HL-60 (cell line): Measurements from ENCODE around the gene ZNF808.

Experiments
- POLR2AphosphoS5 ChIP-seq: IDR thresholded peaks from 2 replicates; pipeline ENCODE4 v1.6.1; 2012; ENCODE audit warnings: low read depth
- TF ChIP-seq, protein P1 (sequence below): IDR thresholded peaks from one replicate; pipeline ENCODE4 v1.5.1; 2011; ENCODE audit warnings: low read length, control low read depth, inconsistent platforms; ENCODE audit not compliant: insufficient read depth
- TF ChIP-seq, protein P2 (sequence below): IDR thresholded peaks from 2 replicates; pipeline ENCODE4 v1.6.1; 2012; ENCODE audit warnings: low read depth; ENCODE audit not compliant: insufficient replicate concordance

DNA sequence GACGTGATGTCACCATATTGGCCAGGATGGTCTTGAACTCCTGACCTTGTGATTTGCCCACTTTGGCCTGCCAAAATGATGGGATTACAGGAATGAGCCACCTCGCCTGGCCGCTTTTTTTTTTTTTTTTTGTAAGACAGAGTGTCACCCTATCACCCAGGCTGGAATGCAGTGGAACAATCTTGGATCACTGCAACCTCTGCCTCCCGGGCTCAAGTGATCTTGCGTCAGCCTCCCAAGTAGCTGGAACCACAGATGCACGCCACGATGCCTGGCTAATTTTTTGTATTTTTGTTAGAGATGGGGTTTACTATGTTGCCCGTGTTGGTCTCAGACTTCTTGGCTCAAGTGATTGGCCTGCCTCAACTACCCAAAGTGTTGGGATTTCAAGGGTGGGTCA, 28.9 kb upstream of the ZNF808 start:
- TF ChIP-seq, protein P1, sequence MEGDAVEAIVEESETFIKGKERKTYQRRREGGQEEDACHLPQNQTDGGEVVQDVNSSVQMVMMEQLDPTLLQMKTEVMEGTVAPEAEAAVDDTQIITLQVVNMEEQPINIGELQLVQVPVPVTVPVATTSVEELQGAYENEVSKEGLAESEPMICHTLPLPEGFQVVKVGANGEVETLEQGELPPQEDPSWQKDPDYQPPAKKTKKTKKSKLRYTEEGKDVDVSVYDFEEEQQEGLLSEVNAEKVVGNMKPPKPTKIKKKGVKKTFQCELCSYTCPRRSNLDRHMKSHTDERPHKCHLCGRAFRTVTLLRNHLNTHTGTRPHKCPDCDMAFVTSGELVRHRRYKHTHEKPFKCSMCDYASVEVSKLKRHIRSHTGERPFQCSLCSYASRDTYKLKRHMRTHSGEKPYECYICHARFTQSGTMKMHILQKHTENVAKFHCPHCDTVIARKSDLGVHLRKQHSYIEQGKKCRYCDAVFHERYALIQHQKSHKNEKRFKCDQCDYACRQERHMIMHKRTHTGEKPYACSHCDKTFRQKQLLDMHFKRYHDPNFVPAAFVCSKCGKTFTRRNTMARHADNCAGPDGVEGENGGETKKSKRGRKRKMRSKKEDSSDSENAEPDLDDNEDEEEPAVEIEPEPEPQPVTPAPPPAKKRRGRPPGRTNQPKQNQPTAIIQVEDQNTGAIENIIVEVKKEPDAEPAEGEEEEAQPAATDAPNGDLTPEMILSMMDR: no peak
- TF ChIP-seq, protein P2, sequence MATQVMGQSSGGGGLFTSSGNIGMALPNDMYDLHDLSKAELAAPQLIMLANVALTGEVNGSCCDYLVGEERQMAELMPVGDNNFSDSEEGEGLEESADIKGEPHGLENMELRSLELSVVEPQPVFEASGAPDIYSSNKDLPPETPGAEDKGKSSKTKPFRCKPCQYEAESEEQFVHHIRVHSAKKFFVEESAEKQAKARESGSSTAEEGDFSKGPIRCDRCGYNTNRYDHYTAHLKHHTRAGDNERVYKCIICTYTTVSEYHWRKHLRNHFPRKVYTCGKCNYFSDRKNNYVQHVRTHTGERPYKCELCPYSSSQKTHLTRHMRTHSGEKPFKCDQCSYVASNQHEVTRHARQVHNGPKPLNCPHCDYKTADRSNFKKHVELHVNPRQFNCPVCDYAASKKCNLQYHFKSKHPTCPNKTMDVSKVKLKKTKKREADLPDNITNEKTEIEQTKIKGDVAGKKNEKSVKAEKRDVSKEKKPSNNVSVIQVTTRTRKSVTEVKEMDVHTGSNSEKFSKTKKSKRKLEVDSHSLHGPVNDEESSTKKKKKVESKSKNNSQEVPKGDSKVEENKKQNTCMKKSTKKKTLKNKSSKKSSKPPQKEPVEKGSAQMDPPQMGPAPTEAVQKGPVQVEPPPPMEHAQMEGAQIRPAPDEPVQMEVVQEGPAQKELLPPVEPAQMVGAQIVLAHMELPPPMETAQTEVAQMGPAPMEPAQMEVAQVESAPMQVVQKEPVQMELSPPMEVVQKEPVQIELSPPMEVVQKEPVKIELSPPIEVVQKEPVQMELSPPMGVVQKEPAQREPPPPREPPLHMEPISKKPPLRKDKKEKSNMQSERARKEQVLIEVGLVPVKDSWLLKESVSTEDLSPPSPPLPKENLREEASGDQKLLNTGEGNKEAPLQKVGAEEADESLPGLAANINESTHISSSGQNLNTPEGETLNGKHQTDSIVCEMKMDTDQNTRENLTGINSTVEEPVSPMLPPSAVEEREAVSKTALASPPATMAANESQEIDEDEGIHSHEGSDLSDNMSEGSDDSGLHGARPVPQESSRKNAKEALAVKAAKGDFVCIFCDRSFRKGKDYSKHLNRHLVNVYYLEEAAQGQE: no peak
- no peak for TF ChIP-seq POLR2AphosphoS5
